Liver (tissue), 9 donors: ENCODE results near the gene ABCC3. TPM values are rescaled to one million over a fixed set of nuclear protein-coding genes. Genes with fewer than 3 reads are reported as not detected.

Experiments used
- DNase-seq: peaks from one replicate; pipeline ENCODE4 v3.0.0-alpha.2; 2017; ENCODE audit warnings: low spot score
- H3K27ac ChIP-seq, 2 donors: one replicate each; pipeline ENCODE4 v1.7.0; 2013; ENCODE audit warnings: inconsistent platforms in 2 of 2, low read length in 2 of 2, control low read depth in 1 of 2, low read depth in 1 of 2, mild to moderate bottlenecking in 1 of 2
- H3K27me3 ChIP-seq, 4 donors: one replicate each; pipeline versions ENCODE4 v1.6.1 to v1.7.0; 2013; ENCODE audit warnings: low read length in 3 of 4, inconsistent platforms in 1 of 4, mild to moderate bottlenecking in 1 of 4, moderate library complexity in 1 of 4; ENCODE audit not compliant: control insufficient read depth in 4 of 4, insufficient read depth in 4 of 4
- H3K36me3 ChIP-seq, 4 donors: one replicate each; pipeline versions ENCODE4 v1.6.1 to v1.7.0; 2013; ENCODE audit warnings: low read length in 3 of 4, mild to moderate bottlenecking in 3 of 4, low read depth in 1 of 4, moderate library complexity in 1 of 4; ENCODE audit not compliant: control insufficient read depth in 4 of 4, insufficient read depth in 3 of 4
- H3K4me1 ChIP-seq, 4 donors: one replicate each; pipeline versions ENCODE4 v1.6.1 to v1.7.0; 2013; ENCODE audit warnings: low read length in 3 of 4, mild to moderate bottlenecking in 3 of 4, moderate library complexity in 1 of 4; ENCODE audit not compliant: control insufficient read depth in 4 of 4, insufficient read depth in 4 of 4
- H3K4me3 ChIP-seq, 3 donors: one replicate each; pipeline versions ENCODE4 v1.6.1 to v1.7.0; 2013; ENCODE audit warnings: low read length in 3 of 3, control low read depth in 1 of 3, low read depth in 1 of 3, mild to moderate bottlenecking in 1 of 3
- H3K9ac ChIP-seq, 2 donors: one replicate each; pipeline ENCODE4 v1.7.0; 2013; ENCODE audit warnings: low read length in 2 of 2, mild to moderate bottlenecking in 2 of 2, moderate library complexity in 2 of 2, control low read depth in 1 of 2, low read depth in 1 of 2
- H3K9me3 ChIP-seq, 4 donors: one replicate each; pipeline versions ENCODE4 v1.6.1 to v1.7.0; 2013; ENCODE audit warnings: low read length in 3 of 4; ENCODE audit not compliant: control insufficient read depth in 4 of 4
- ATF3 ChIP-seq: IDR thresholded peaks from 2 replicates; pipeline ENCODE4 v1.6.1; 2016; ENCODE audit warnings: antibody characterized with exemption
- CTCF ChIP-seq: fragments of 150-350 bp; IDR thresholded peaks from 2 replicates; pipeline ENCODE4 v1.5.1; 2017; ENCODE audit warnings: improper control_type of control experiment, low read depth, low read length; ENCODE audit not compliant: missing input control
- EGR1 ChIP-seq, 2 donors: IDR thresholded peaks; 2 replicates each; pipeline ENCODE4 v1.6.1; 2016 to 2018; ENCODE audit warnings: antibody characterized with exemption in 2 of 2, low read depth in 2 of 2
- FOXA1 ChIP-seq: IDR thresholded peaks from 2 replicates; pipeline ENCODE4 v1.6.1; 2016; ENCODE audit warnings: antibody characterized with exemption
- FOXA2 ChIP-seq: IDR thresholded peaks from 2 replicates; pipeline ENCODE4 v1.6.1; 2016; ENCODE audit warnings: antibody characterized with exemption
- GABPA ChIP-seq, 2 donors: IDR thresholded peaks in 1 of 2; conservative IDR thresholded peaks in 1 of 2; 2 replicates each; pipeline ENCODE4 v1.6.1; 2016; ENCODE audit warnings: antibody characterized with exemption in 2 of 2, mild to moderate bottlenecking in 1 of 2, moderate library complexity in 1 of 2
- HNF4A ChIP-seq, 2 donors: conservative IDR thresholded peaks; 2 replicates each; pipeline ENCODE4 v1.6.1; 2016; ENCODE audit warnings: antibody characterized with exemption in 2 of 2, mild to moderate bottlenecking in 2 of 2
- HNF4G ChIP-seq: IDR thresholded peaks from 2 replicates; pipeline ENCODE4 v1.6.1; 2016; ENCODE audit warnings: antibody characterized with exemption
- JUND ChIP-seq, 2 donors: IDR thresholded peaks; 2 replicates each; pipeline ENCODE4 v1.6.1; 2016; ENCODE audit warnings: antibody characterized with exemption in 2 of 2
- MAX ChIP-seq: IDR thresholded peaks from 2 replicates; pipeline ENCODE4 v1.6.1; 2016; ENCODE audit warnings: antibody characterized with exemption
- NR2F2 ChIP-seq: IDR thresholded peaks from 2 replicates; pipeline ENCODE4 v1.6.1; 2016; ENCODE audit warnings: antibody characterized with exemption
- RAD21 ChIP-seq, 2 donors: IDR thresholded peaks; 2 replicates each; pipeline ENCODE4 v1.6.1; 2016; ENCODE audit warnings: antibody characterized with exemption in 2 of 2, mild to moderate bottlenecking in 2 of 2
- REST ChIP-seq: IDR thresholded peaks from 2 replicates; pipeline ENCODE4 v1.6.1; 2016; ENCODE audit warnings: antibody characterized with exemption, mild to moderate bottlenecking
- RXRA ChIP-seq, 2 donors: IDR thresholded peaks; 2 replicates each; pipeline ENCODE4 v1.6.1; 2017 to 2018; ENCODE audit warnings: antibody characterized with exemption in 2 of 2, mild to moderate bottlenecking in 1 of 2
- SP1 ChIP-seq: IDR thresholded peaks from 2 replicates; pipeline ENCODE4 v1.6.1; 2018; ENCODE audit warnings: antibody characterized with exemption, mild to moderate bottlenecking
- TAF1 ChIP-seq: conservative IDR thresholded peaks from 2 replicates; pipeline ENCODE4 v1.6.1; 2016; ENCODE audit warnings: antibody characterized with exemption, mild to moderate bottlenecking
- YY1 ChIP-seq: IDR thresholded peaks from 2 replicates; pipeline ENCODE4 v1.6.1; 2016; ENCODE audit warnings: antibody characterized with exemption, mild to moderate bottlenecking
- ZBTB33 ChIP-seq: IDR thresholded peaks from 2 replicates; pipeline ENCODE4 v1.6.1; 2016; ENCODE audit warnings: antibody characterized with exemption
- WGBS: extraction: QIAGEN DNeasy Blood & Tissue Kit; methylation state at CpG from one replicate; pipeline ENCODE4 v1.1.7; 2013; 5-methylcytosine and 5-hydroxymethylcytosine counted together
- polyA plus RNA-seq, 2 donors: library from polyadenylated mRNA; stranded (reverse) in 1 of 2; unstranded in 1 of 2; fragments of 200-250 nt in 1 of 2; fragments of >200 nt in 1 of 2; fragmentation: Nextera tagmentation in 1 of 2; extraction: Ambion mirVana in 1 of 2; gene quantifications; one replicate each; pipeline versions ENCODE4 v1.2.1 to v1.2.3, GENCODE V29; 2013 to 2015
- total RNA-seq, 2 donors: library from RNA; depleted of rRNA; stranded (reverse); fragments of >200 nt; gene quantifications; one replicate each; pipeline ENCODE4 v1.2.3, GENCODE V29; 2014
- donor health status: healthy.
- donor health status: healthy.
- donor health status: healthy.
- donor health status: healthy.
- donor health status: healthy.

Gene ABCC3
- total and polyA plus RNA-seq, 4 donors = 10.5 to 197 (median 80.5) TPM

- TF ChIP-seq GABPA (IDR thresholded peaks at IDR 0.05 in 1 of 2, conservative IDR thresholded peaks at IDR 0.05 in 1 of 2) = no peak
- no peak for TF ChIP-seq NR2F2
- TF ChIP-seq EGR1 (IDR thresholded peaks at IDR 0.05; ENCODE audit: low read depth in 2 of 2) = no peak
- TF ChIP-seq JUND (IDR thresholded peaks at IDR 0.05) = no peak
- TF ChIP-seq REST = no peak
- no peak for TF ChIP-seq TAF1
- TF ChIP-seq SP1 = no peak
- TF ChIP-seq MAX = no peak
- no peak for TF ChIP-seq CTCF
- no peak for TF ChIP-seq ZBTB33
- no peak for TF ChIP-seq ATF3
- TF ChIP-seq YY1 = no peak
- no peak for TF ChIP-seq HNF4G
- no peak for TF ChIP-seq FOXA2
- no peak for TF ChIP-seq FOXA1
- TF ChIP-seq RAD21 (IDR thresholded peaks at IDR 0.05) = no peak
- no peak for TF ChIP-seq HNF4A (conservative IDR thresholded peaks at IDR 0.05)
- no peak for TF ChIP-seq RXRA (IDR thresholded peaks at IDR 0.05)
- H3K9me3 ChIP-seq = no peaks in the 10 kb centered on the region
- H3K4me3 ChIP-seq = no peak overlapping the region
- 86% methylated on average over 10 of the region's 10 CpGs for WGBS
- peaks cover 28 to 63% (median 46%) of the 10 kb centered on the region in 4 donors for H3K4me1 ChIP-seq
- H3K27ac ChIP-seq = peak overlapping the region in 1 of 2 donors; percentile 11
- H3K9ac ChIP-seq = no peak overlapping the region
- DNase-seq = no peak
- H3K36me3 ChIP-seq = peaks cover 0 to 6% (median under 1%) of the 10 kb centered on the region in 4 donors
- no peaks in the 10 kb centered on the region for H3K27me3 ChIP-seq
Observed at GRCh38 chr17:50659179-50659578, 24.5 kb downstream of the ABCC3 start.
